HG03066 (cell line): ENCODE results near the gene RECQL5.

ENCODE experiments used
- ATAC-seq: cut with Tn5 transposase; IDR thresholded peaks from one replicate; pipeline ENCODE4 v1.9.1; 2021; ENCODE audit warnings: low read depth; ENCODE audit not compliant: unreplicated experiment

Gene RECQL5

DNA sequence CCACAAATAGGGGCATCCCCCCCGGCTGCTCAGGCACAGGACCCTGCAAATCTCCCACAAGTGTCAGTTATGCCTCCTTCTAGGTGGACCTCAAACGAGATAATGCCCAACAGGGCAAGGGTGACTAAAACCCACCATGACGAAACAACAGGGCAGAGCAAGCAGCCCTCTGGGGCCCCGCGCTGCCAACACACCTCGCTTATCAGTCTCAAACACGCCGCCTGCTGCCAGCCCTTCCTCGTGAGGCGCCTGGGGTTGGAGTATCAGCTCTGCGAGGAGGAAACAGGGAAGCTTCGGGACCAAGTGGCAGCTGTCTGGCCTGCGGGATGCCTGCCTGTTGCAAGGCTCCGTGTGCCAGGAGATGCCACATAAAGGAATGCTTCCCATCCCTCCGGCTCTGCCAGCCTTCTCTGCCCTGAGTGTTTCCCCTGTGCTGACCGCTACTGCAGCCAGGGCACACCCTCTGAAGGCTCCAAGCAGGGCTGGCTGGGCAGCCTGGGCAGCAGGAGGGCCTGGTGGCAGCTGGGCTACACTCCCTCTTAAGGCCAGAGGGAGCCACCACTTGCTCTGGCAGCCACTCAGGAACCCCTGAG, 31.2 kb downstream of the RECQL5 start:
- ATAC-seq = no peak

DNA sequence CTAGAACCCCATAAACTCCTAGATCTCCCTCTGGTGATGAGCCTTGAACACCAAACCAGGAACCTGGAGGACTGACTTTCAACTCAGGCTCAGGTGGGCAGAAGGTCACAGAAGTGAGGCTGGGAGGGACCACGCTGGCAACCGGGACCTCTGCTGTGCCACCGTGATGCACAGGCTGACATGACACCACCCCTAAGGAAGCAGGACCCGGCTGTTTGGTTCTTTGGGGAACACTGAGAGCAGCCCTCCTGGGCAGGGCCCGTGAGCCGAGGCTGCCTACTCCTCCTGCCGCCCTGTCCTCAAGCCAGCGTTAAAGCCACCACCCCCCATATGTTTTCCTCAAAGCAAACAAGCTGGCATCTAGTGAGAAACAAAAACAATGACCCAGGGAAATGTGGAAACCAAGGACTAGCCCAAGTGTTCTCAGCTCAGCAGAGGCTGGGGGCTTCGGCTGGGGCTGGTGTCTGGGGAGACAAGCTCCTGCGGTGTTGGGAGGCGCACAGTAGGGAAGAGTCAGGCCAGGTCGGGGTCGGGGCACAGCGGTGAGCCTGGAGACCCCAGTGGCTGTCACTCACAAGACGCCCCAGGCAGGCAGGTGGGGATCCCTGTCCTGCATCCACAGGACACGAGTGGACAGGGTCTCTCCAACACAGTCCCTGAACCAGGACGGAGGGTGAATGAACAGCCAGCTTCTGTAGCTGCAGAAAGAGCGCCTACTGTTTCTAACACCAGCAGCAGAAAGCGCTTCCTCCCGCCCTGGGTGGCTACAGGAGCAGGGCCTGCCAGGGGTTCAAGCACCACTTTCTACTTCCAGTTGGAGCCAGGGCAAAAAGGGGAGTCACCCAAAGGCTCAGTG, 32.0 kb downstream of the RECQL5 start:
- ATAC-seq = no peak

GRCh38 chr17:75634376-75634740, 32.6 kb downstream of the RECQL5 start:
- ATAC-seq = no peak

DNA sequence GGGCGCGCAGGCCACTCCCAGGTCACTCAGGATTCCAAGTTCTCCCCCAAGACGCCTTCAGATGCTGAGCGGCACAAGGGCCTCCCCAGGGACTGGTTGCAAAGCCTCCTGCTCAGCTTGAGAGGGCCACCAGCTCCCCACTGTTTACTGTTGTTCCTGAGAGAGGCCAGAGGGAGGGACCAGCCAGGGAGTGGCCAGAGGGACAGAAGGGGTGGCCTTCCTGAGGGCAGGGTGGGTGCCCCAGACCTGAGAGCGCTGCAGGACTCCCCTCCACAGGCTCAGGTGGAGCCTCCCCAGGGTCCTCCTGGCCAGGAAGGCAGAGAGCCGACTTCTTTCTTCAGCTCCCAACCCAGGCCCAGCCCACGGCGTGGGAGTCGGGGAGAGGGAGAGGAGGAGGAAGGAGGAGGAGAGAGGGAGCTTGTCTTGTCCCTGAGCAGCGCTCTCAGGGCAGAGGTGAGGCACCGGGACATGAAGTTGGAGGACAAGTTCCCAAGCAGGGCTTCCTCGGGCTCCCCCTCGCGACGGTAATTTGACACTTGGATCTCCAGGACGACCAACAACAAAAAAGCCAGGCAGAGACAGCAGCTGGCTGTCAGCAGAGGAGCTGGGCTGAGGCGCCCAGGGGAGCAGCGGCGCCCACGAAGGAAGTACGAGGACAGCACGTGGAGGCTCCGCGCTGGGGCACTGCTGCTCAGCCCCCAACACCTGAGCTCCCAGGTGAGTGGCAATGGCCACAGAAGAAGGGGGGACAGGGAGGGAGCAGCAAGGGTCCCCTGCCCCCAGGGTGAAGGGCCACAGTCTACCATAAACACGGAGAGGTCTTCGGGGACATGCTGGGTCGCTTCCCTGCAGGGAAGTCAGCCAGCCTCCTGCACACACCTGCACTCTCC, 33.2 kb downstream of the RECQL5 start:
- ATAC-seq = no peak

GRCh38 chr17:75632863-75633485, 34.0 kb downstream of the RECQL5 start, which contains the start of gene SMIM5:
Gene SMIM5, plus strand, starts transcription at chr17:75633434. Its CDS starts 6,768 bp downstream, at chr17:75640202.
- no peak for ATAC-seq

DNA sequence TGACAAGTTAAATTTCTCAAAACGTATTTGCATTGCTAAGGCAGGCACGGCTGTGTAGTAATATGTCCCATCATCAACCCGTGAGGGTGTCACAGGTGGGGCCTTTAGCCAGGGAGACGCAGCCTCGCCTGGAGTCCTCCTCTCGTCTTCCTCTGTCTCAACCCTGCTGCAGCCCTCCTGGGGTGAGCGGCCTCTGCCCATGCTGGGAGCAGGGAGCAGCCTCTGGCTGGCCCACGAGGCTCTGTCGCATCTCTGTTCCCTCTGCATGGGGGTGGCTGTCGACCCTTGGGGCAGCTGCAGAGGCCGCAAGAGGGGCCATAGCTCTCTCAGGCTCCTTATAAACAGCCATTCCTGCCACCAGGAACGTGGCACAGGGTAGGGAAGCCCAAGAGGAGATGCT, 34.5 kb downstream of the RECQL5 start:
- ATAC-seq = no peak

- ATAC-seq = no peak
Observed at GRCh38 chr17:75631353-75631752, 35.6 kb downstream of the RECQL5 start.

- ATAC-seq = no peak
Observed at GRCh38 chr17:75630071-75630917, 36.7 kb downstream of the RECQL5 start.

GRCh38 chr17:75629157-75629556, 37.8 kb downstream of the RECQL5 start:
- ATAC-seq = no peak

DNA sequence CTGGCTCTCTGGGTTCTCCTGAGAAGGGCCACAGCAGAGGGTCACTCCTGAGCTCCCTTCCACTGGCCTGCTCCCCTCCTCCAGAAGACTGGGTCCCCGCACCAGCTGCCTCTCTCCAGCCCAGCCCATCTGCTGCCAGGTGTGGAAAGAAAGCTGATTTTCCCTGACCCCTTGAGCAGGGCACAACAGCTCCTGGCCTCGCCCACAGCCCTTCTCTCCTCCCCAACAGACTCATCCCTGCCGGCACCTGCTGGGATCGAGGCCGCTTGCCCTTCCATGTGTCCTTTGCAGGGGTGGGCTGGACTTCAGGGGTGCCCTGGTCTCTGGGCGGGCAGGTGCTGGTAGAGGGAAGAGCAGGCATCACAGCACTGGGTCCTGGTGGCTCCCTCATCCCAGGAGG, 38.5 kb downstream of the RECQL5 start:
- no peak for ATAC-seq

GRCh38 chr17:75627094-75627493, 39.9 kb downstream of the RECQL5 start:
- ATAC-seq = no peak

DNA sequence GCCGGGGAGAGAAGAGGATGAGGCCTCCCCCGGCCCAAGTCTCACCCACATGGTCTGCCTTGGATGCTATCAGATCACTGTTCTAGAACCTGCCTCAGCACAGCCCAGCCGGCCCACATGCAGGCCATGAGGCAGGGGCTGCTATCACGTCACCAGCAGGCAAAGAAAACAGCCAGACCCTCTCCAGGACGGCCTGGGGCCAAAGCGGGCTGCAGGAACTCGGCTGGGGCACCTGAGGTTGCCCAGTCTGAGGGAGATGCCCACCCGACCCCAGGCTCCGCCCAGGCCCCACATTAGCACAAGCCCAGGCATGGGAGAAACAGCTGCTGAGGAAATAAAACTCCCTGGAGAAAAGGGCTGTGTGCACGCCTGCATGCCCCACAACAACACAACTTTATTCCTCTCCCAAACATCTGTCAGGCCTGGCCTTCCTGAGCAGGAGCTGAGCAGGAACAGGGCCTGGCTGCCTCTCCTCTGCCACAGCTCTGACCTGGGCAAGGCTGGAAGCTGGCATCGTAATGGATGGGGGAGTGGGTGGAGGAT, 40.4 kb downstream of the RECQL5 start:
- ATAC-seq = no peak

DNA sequence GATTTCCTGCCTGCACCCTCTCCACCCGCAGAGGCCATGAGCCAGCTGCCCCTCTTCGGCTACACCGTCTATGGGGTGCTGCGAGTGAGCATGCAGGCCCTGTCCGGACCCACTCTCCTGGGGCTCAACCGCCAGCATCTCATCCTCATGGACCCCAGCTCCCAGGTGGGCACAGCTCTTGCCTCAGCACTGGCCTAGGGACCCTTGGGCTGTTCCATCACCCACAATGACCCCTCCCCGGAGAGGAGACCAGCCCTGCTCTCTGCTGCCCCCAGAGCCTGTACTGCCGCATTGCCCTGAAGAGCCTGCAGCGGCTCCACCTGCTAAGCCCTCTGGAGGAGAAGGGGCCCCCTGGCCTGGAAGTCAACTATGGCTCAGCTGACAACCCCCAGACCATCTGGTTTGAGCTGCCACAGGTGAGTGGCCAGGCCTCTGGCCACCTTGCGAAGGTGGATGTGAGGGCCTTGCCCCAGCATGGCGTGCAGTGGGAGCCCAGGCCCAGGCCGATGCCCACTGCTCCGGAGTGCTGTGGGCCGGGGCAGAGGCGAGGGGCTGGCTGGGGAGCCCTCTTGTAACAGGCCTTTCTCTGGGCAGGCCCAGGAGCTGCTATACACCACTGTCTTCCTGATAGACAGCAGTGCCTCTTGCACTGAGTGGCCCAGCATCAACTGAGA, 41.0 kb downstream of the RECQL5 start:
- ATAC-seq = no peak

DNA sequence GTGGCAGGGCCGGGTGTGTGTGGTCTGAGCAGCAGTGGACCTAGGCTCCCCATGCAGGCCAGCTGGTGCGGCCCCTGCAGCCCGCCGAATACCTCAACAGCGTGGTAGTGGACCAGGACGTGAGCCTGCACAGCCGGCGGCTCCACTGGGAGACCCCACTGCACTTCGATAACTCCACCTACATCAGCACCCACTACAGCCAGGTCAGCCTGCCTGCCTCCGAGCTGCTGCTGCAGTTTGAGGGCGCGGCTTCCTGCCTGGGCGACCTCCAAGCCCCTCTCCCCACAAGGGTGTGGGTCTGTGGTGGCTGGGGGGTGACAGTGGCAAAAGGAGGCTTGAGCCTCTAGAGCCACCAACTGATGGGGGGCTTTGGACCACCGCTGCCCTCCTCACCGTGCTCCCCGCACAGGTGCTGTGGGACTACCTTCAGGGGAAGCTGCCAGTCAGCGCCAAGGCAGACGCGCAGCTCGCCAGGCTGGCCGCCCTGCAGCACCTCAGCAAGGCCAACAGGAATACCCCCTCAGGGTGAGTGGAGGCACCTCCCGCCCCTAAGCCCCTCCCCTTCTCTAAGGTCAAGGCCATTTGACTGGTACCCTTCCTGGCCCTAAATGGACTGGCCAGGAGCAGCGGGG, 42.1 kb downstream of the RECQL5 start:
- ATAC-seq = no peak

DNA sequence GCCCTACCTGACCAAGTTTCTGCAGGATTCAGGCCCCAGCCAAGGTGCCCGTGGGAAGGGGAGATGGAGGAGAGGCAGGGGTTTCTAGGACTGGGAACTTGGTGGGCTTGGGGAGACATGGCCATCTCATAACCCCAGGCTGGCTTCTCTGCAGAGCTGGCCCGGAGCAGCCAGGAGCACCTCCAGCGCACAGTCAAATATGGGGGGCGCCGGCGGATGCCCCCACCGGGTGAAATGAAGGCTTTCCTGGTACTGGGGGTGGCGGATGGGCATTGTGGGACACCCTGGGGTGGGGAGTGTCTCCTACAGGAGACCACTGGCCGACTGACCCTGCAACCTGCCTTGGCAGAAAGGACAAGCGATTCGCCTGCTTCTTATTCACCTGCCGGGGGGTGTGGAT, 42.9 kb downstream of the RECQL5 start:
- no peak for ATAC-seq

GRCh38 chr17:75623386-75623785, 43.6 kb downstream of the RECQL5 start:
- no peak for ATAC-seq

DNA sequence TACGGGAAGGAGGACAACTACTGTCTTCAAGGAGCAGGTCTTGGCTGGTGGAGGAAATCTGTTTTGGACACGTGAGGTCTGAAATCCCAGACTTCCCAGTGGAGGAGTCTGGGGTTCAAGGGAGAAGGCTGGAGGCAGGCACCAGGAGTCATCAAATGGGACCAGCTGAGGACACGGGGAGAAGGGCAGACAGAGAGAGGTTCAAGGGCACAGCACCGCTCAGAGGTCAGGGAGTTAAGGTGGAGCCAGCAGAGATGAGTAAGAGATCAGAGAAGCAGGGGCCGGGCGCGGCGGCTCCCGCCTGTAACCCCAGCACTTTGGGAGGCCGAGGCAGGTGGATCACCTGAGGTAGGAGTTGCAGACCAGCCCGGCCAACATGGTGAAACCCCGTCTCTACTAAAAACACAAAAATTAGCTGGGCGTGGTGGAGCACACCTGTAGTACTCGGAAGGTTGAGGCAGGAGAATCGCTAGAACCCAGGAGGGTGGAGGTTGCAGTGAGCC, 44.1 kb downstream of the RECQL5 start:
- ATAC-seq = no peak

DNA sequence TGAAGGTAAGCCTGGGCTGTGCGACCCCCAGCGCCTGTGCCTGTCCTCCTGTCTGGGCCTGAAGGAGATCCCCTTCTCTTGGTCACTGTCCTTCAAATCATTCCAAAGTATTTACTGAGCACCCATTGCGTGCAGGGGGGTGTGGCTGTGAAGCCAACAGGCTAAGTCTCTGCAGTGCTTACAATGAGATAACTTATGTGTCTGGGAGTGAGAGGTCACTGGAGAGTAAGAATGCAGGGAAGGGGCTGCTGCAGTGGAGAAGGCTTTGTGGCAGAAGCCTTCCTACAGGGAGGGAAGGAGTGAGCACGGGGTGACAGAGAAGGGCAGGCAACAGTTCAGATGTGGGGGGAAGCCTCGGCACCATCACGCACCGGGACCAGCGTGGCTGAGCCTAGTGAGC, 44.9 kb downstream of the RECQL5 start:
- no peak for ATAC-seq
